Stomach smooth muscle (tissue), 2 donors: Measurements from ENCODE around the gene RNASE8.

ENCODE experiments used
- H3K27ac ChIP-seq: one replicate; pipeline ENCODE4 v1.7.0; 2013; ENCODE audit warnings: mild to moderate bottlenecking, low read length, inconsistent platforms
- H3K27me3 ChIP-seq, 2 donors: one replicate each; pipeline ENCODE4 v1.7.0; 2013; ENCODE audit warnings: low read length in 2 of 2; ENCODE audit not compliant: insufficient read depth in 2 of 2, control insufficient read depth in 1 of 2
- H3K36me3 ChIP-seq, 2 donors: one replicate each; pipeline ENCODE4 v1.7.0; 2013; ENCODE audit warnings: low read length in 2 of 2; ENCODE audit not compliant: control insufficient read depth in 2 of 2, insufficient read depth in 2 of 2
- H3K4me1 ChIP-seq: one replicate; pipeline ENCODE4 v1.7.0; 2013; ENCODE audit warnings: low read length; ENCODE audit not compliant: control insufficient read depth, insufficient read depth
- H3K4me3 ChIP-seq, 2 donors: one replicate each; pipeline ENCODE4 v1.7.0; 2013; ENCODE audit warnings: low read length in 2 of 2
- H3K9ac ChIP-seq, 2 donors: one replicate each; pipeline ENCODE4 v1.7.0; 2013; ENCODE audit warnings: low read length in 2 of 2, mild to moderate bottlenecking in 1 of 2
- H3K9me3 ChIP-seq, 2 donors: one replicate each; pipeline ENCODE4 v1.7.0; 2013; ENCODE audit warnings: low read length in 2 of 2; ENCODE audit not compliant: control insufficient read depth in 2 of 2
- donor health status: healthy.
- donor health status: Pancreatic carcinoma.

Gene RNASE8

DNA sequence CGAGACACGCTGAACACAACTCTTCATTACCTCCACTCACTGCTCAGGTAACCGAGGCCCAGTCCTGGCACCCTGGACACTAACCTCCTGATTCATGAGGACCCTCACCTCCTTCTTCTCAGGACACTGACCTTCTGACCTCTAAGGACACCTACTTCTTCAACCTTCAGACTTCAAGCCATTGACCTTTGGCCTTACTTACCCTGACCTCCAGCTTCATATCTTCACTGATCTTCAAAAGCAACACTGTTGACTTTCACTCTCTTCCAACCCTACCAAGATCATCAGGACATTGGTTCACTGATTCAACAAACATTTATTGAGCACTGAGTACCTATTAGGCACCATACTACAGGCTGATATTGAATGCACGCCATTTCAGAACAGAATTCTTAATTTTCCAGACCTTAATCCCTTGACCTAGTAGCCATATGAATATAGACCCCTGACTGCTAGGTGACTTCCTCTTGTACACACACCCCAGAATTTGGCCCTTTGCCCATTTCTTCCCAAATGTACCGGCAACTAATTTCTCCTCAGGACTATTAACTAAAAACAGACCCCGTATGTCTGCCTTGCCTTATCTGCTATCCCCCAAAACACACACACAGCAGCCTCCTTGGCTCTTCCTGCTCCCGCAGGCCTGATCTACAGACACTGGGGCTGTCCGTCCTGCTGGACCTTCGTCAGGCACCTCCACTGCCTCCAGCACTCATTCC lies 18.3 kb downstream of the RNASE8 start:
- Histone ChIP-seq H3K4me3 (no peak overlapping the region), H3K9ac (no peak overlapping the region), H3K36me3 (peaks cover 49 to 66% of the 10 kb centered on the region in 2 donors), H3K9me3 (no peaks in the 10 kb centered on the region), H3K27me3 (no peaks in the 10 kb centered on the region), H3K27ac (no peak overlapping the region), H3K4me1 (peaks cover 19% of the 10 kb centered on the region)

- H3K36me3 ChIP-seq: peaks cover 60 to 82% of the 10 kb centered on the region in 2 donors
- no peaks in the 10 kb centered on the region for H3K9me3 ChIP-seq
- H3K27ac ChIP-seq: no peak overlapping the region
- H3K9ac ChIP-seq: no peak overlapping the region
- H3K4me1 ChIP-seq: peaks cover 3% of the 10 kb centered on the region
- no peaks in the 10 kb centered on the region for H3K27me3 ChIP-seq
- H3K4me3 ChIP-seq: no peak overlapping the region
These were observed 20.1 kb downstream of the RNASE8 start for GRCh38 chr14:21077672-21078071.

DNA sequence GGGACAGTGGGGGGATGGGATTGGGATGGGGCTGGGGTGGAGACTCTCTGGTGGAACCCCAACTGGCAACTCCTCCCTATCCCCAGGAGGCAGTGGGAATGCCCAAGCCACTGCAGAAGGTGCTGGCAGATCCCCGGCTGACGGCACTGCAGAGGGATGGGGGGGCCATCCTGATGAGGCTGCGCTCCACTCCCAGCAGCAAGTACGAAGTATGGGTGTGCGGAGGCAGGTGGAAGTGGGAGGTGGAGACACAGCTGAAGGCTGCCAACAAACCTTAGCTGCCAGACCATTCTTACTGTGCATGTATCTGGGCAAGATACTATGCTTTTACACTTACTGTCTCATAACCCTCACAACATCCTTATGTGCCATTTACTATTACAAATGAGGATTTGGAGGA lies 20.7 kb downstream of the RNASE8 start:
- Histone ChIP-seq H3K27ac (no peak overlapping the region), H3K4me3 (no peak overlapping the region), H3K27me3 (no peaks in the 10 kb centered on the region), H3K9ac (no peak overlapping the region), H3K36me3 (peaks cover 63 to 83% of the 10 kb centered on the region in 2 donors), H3K4me1 (no peaks in the 10 kb centered on the region), H3K9me3 (no peaks in the 10 kb centered on the region)

GRCh38 chr14:21078726-21079125 lies 21.1 kb downstream of the RNASE8 start:
- no peaks in the 10 kb centered on the region for H3K27me3 ChIP-seq
- H3K9me3 ChIP-seq: no peaks in the 10 kb centered on the region
- H3K4me3 ChIP-seq: no peak overlapping the region
- peaks cover 59 to 81% of the 10 kb centered on the region in 2 donors for H3K36me3 ChIP-seq
- no peaks in the 10 kb centered on the region for H3K4me1 ChIP-seq
- no peak overlapping the region for H3K27ac ChIP-seq
- no peak overlapping the region for H3K9ac ChIP-seq

DNA sequence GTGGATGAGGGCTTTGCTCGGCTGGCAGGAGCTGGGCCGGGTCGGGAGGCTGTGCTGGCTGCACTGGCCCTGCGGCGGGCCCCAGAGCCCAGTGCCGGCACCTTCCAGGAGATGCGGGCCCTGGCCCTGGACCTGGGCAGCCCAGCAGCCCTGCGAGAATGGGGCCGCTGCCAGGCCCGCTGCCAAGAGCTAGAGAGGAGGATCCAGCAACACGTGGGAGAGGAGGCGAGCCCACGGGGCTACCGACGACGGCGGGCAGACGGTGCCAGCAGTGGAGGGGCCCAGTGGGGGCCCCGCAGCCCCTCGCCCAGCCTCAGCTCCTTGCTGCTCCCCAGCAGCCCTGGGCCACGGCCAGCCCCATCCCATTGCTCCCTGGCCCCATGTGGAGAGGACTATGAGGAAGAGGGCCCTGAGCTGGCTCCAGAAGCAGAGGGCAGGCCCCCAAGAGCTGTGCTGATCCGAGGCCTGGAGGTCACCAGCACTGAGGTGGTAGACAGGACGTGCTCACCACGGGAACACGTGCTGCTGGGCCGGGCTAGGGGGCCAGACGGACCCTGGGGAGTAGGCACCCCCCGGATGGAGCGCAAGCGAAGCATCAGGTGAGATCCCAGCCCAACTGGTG lies 24.0 kb downstream of the RNASE8 start:
- Histone ChIP-seq H3K4me1 (peaks cover 3% of the 10 kb centered on the region), H3K9me3 (no peaks in the 10 kb centered on the region), H3K4me3 (no peak overlapping the region), H3K27ac (no peak overlapping the region), H3K36me3 (peaks cover 43 to 62% of the 10 kb centered on the region in 2 donors), H3K27me3 (no peaks in the 10 kb centered on the region), H3K9ac (no peak overlapping the region)

GRCh38 chr14:21083565-21084325 lies 26.1 kb downstream of the RNASE8 start:
- H3K4me3 ChIP-seq: no peak overlapping the region
- no peaks in the 10 kb centered on the region for H3K9me3 ChIP-seq
- H3K27me3 ChIP-seq: no peaks in the 10 kb centered on the region
- no peak overlapping the region for H3K9ac ChIP-seq
- H3K27ac ChIP-seq: no peak overlapping the region
- peaks cover 36 to 46% of the 10 kb centered on the region in 2 donors for H3K36me3 ChIP-seq
- peaks cover 3% of the 10 kb centered on the region for H3K4me1 ChIP-seq

DNA sequence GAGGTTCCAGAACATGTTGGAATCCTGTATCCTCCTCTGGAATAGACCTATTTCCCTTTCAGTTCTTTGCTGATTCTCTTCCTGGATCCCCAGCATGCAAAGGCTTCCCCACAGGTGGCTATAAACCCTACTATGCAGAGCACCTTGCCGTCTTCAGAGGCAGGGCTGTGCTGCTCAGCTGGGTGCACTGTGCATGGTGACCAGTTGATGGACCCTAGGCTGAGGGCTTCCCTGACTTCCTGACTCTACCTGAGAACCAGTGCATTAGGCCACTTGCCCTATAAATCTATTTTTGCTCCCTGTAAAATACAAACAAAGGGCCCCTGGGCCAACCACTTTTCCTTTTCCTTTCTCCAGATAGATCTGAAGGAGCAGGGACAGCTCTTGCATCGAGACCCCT lies 26.8 kb downstream of the RNASE8 start:
- peaks cover 3% of the 10 kb centered on the region for H3K4me1 ChIP-seq
- no peak overlapping the region for H3K9ac ChIP-seq
- H3K27me3 ChIP-seq: no peaks in the 10 kb centered on the region
- no peak overlapping the region for H3K4me3 ChIP-seq
- H3K27ac ChIP-seq: peak overlapping the region; percentile 37
- H3K9me3 ChIP-seq: no peaks in the 10 kb centered on the region
- H3K36me3 ChIP-seq: peaks cover 34 to 45% of the 10 kb centered on the region in 2 donors

DNA sequence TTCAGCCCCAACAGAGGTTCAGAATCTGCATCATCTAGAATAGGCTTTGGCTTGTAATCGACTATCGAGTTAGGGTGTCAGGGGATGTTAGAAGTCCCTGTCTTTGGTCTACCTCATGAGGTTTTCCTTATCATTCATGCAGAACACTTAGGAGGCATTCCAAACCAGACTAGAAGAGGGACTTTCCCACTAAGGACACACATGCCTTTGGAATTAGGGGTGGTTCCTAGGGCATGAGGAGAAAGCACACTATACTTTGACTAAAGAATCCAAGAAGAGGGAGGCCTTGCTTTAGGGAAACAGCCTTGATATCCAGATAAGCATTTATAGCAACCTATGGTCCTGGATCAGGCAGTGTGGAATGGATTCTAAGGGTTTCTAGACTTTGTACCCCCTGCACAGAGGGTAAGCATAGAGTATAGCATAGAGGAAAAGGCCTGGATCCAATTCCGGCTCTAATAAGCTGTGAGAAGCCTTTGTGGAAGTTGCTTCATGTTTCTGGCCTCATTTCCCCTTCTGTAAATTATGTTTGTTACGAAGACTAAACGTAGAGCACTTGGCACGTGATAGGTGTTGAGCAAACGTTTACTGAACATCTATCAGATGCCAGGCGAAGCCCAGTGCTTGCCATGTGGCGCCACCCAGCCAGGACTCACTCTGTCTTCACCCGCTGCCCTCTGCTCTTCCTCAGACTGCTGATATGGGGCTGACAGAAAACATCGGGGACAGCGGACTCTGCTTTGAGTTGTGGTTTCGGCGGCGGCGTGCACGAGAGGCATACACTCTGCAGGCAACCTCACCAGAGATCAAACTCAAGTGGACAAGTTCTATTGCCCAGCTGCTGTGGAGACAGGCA lies 27.6 kb downstream of the RNASE8 start:
- Histone ChIP-seq H3K36me3 (peaks cover 31 to 41% of the 10 kb centered on the region in 2 donors), H3K9ac (no peak overlapping the region), H3K27ac (peak overlapping the region; percentile 37), H3K9me3 (no peaks in the 10 kb centered on the region), H3K4me3 (no peak overlapping the region), H3K27me3 (no peaks in the 10 kb centered on the region), H3K4me1 (peaks cover 3% of the 10 kb centered on the region)

- H3K4me3 ChIP-seq: no peak overlapping the region
- peaks cover 26 to 33% of the 10 kb centered on the region in 2 donors for H3K36me3 ChIP-seq
- H3K4me1 ChIP-seq: peaks cover 3% of the 10 kb centered on the region
- no peaks in the 10 kb centered on the region for H3K9me3 ChIP-seq
- H3K9ac ChIP-seq: no peak overlapping the region
- H3K27me3 ChIP-seq: no peaks in the 10 kb centered on the region
- no peak overlapping the region for H3K27ac ChIP-seq
These were observed 29.3 kb downstream of the RNASE8 start for GRCh38 chr14:21086908-21087293.
